IPS-18a (cell line): ENCODE data around the gene HLA-DQB1.
"Not testable (repeated sequence)": the region's sequence is repeated elsewhere in the genome, so short reads cannot be mapped to it uniquely, and the experiment has no call there.

Source experiments
- H3K27ac ChIP-seq: one replicate; pipeline ENCODE4 v1.5.1; 2013; ENCODE audit warnings: low read length
- H3K27me3 ChIP-seq: one replicate; pipeline ENCODE4 v1.6.1; 2013; ENCODE audit warnings: mild to moderate bottlenecking, low read length; ENCODE audit not compliant: control insufficient read depth, insufficient read depth
- H3K36me3 ChIP-seq: one replicate; pipeline ENCODE4 v1.6.1; 2013; ENCODE audit warnings: low read depth, low read length; ENCODE audit not compliant: control insufficient read depth
- H3K4me1 ChIP-seq: one replicate; pipeline ENCODE4 v1.6.1; 2013; ENCODE audit warnings: low read depth, low read length; ENCODE audit not compliant: control insufficient read depth
- H3K4me3 ChIP-seq: one replicate; pipeline ENCODE4 v1.5.1; 2013; ENCODE audit warnings: low read length
- H3K9ac ChIP-seq: one replicate; pipeline ENCODE4 v1.6.1; 2013; ENCODE audit warnings: mild to moderate bottlenecking, low read length, moderate library complexity
- H3K9me3 ChIP-seq: one replicate; pipeline ENCODE4 v1.6.1; 2013; ENCODE audit warnings: low read depth, low read length; ENCODE audit not compliant: control insufficient read depth

HLA-DQB1 gene

DNA sequence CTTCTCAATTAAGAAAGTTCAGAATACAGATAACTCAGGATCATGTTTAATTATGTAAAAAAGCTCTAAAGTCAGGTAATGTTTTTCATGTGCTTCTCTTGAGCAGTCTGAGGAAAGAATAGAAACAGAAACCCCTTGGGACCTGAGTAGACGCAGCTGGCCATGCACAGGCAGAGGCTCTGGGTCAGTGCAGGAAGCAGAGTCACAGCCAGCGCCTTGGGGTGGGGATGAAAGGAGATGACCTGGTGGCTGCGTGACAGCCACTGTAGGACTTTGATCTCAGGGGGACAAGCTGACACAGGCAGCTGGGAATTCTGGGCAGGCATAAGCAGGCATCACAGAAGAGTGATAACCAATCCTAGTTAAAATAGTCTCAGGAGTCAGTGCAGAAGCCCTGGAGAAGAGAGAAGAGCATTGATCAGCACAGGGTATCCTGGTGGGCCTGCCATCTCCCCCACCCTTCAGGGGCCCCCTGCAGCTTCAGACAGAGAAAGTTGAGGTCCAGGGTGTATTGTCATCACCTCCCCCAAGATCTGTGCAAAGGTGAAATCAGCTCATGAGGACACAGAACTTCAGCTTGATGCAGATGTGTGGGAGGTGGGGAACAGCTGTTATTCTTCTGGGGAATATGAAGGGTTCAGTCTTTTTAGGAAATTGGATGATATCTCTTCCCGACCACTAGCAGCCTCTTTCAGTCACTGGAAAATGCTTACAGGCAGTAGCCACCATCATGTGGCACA is 6.4 kb downstream of the HLA-DQB1 start:
- Histone ChIP-seq H3K9me3 (no peaks in the 10 kb centered on the region), H3K36me3 (no peaks in the 10 kb centered on the region), H3K4me1 (no peaks in the 10 kb centered on the region), H3K27me3 (no peaks in the 10 kb centered on the region), H3K27ac (no peak overlapping the region), H3K4me3 (no peak overlapping the region), H3K9ac (no peak overlapping the region)

- Histone ChIP-seq H3K4me3 (no peak overlapping the region), H3K27ac (no peak overlapping the region), H3K9ac (no peak overlapping the region), H3K36me3 (no peaks in the 10 kb centered on the region), H3K27me3 (no peaks in the 10 kb centered on the region), H3K9me3 (no peaks in the 10 kb centered on the region), H3K4me1 (no peaks in the 10 kb centered on the region)
Measured at GRCh38 chr6:32658268-32658897, 8.1 kb downstream of the HLA-DQB1 start.

- H3K4me1 ChIP-seq, H3K4me3 ChIP-seq, H3K27ac ChIP-seq, H3K36me3 ChIP-seq, H3K9ac ChIP-seq, H3K27me3 ChIP-seq, H3K9me3 ChIP-seq: not testable (repeated sequence)
Measured at GRCh38 chr6:32657819-32658218, 8.6 kb downstream of the HLA-DQB1 start.

DNA sequence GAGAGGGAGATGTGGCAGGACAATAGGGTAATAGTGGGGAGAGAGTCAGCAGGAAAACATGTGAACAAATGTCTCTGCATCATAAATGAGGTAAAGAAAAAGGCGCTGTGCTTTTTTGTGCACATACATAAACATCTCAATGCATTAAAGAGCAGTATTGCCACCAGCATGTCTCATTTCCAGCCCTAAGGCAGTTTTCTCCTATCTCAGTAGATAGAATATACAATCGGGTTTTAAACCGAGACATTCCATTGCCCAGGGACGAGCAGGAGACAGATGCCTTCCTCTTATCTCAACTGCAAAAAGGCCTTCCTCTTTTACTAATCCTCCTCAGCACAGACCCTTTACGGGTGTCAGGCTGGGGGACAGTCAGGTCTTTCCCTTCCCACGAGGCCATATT is 9.1 kb downstream of the HLA-DQB1 start:
- H3K36me3 ChIP-seq, H3K4me3 ChIP-seq, H3K9me3 ChIP-seq, H3K27me3 ChIP-seq, H3K4me1 ChIP-seq, H3K9ac ChIP-seq, H3K27ac ChIP-seq: not testable (repeated sequence)

DNA sequence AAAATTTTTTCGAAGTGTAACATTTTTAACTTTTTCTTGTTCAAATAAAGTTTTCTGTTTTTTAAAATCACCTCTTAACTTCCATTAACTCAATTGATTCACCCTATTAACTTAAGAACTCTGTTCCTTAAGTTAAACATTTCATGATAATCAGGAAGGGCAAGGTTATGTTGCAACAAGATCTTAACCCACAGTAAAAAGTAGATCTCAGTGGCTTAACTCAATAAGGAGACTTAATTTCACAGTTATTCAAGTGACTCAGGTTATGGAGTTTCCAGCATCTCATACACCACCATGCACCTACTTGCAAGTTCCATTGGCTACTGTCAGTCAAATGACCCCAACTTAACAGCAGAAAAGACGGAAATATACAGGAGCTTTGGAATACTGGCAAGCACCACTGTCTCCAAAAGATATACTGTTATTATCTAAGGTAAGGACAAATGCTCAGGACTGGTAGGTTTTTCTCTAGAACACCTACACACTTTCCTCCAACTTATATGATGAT is 11.2 kb downstream of the HLA-DQB1 start:
- H3K4me3 ChIP-seq: no peak overlapping the region
- H3K4me1 ChIP-seq: no peaks in the 10 kb centered on the region
- H3K36me3 ChIP-seq: no peaks in the 10 kb centered on the region
- no peak overlapping the region for H3K27ac ChIP-seq
- no peaks in the 10 kb centered on the region for H3K9me3 ChIP-seq
- H3K27me3 ChIP-seq: no peaks in the 10 kb centered on the region
- H3K9ac ChIP-seq: no peak overlapping the region

- H3K9me3 ChIP-seq: no peaks in the 10 kb centered on the region
- no peaks in the 10 kb centered on the region for H3K36me3 ChIP-seq
- H3K4me3 ChIP-seq: no peak overlapping the region
- H3K4me1 ChIP-seq: no peaks in the 10 kb centered on the region
- no peaks in the 10 kb centered on the region for H3K27me3 ChIP-seq
- no peak overlapping the region for H3K9ac ChIP-seq
- no peak overlapping the region for H3K27ac ChIP-seq
Measured at GRCh38 chr6:32645047-32645703, 21.3 kb downstream of the HLA-DQB1 start.

GRCh38 chr6:32643904-32644303 is 22.6 kb downstream of the HLA-DQB1 start:
- Histone ChIP-seq H3K4me3 (no peak overlapping the region), H3K27ac (no peak overlapping the region), H3K4me1 (no peaks in the 10 kb centered on the region), H3K9me3 (no peaks in the 10 kb centered on the region), H3K36me3 (no peaks in the 10 kb centered on the region), H3K27me3 (no peaks in the 10 kb centered on the region), H3K9ac (no peak overlapping the region)

GRCh38 chr6:32642720-32643106 is 23.7 kb downstream of the HLA-DQB1 start:
- no peak overlapping the region for H3K4me3 ChIP-seq
- H3K27me3 ChIP-seq: no peaks in the 10 kb centered on the region
- H3K9ac ChIP-seq: no peak overlapping the region
- no peaks in the 10 kb centered on the region for H3K36me3 ChIP-seq
- H3K9me3 ChIP-seq: no peaks in the 10 kb centered on the region
- H3K4me1 ChIP-seq: no peaks in the 10 kb centered on the region
- H3K27ac ChIP-seq: no peak overlapping the region

- H3K36me3 ChIP-seq, H3K9ac ChIP-seq, H3K4me3 ChIP-seq, H3K9me3 ChIP-seq, H3K27me3 ChIP-seq, H3K27ac ChIP-seq, H3K4me1 ChIP-seq: not testable (repeated sequence)
Measured at GRCh38 chr6:32641785-32642719, 24.4 kb downstream of the HLA-DQB1 start.

DNA sequence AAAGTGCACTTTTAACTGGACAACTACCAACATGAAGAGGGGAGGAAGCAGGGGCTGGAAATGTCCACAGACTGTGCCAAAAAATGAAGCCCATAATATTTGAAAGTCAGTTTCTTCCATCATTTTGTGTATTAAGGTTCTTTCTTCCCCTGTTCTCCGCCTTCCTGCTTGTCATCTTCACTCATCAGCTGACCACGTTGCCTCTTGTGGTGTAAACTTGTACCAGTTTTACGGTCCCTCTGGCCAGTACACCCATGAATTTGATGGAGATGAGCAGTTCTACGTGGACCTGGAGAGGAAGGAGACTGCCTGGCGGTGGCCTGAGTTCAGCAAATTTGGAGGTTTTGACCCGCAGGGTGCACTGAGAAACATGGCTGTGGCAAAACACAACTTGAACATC is 25.3 kb downstream of the HLA-DQB1 start:
- no peak overlapping the region for H3K9ac ChIP-seq
- no peaks in the 10 kb centered on the region for H3K27me3 ChIP-seq
- H3K4me3 ChIP-seq: no peak overlapping the region
- no peak overlapping the region for H3K27ac ChIP-seq
- no peaks in the 10 kb centered on the region for H3K9me3 ChIP-seq
- H3K4me1 ChIP-seq: no peaks in the 10 kb centered on the region
- H3K36me3 ChIP-seq: no peaks in the 10 kb centered on the region
